Endothelial cell of umbilical vein (primary cell): ENCODE data around the gene DNMT3L. TPM values are rescaled to one million over a fixed set of nuclear protein-coding genes. Genes with fewer than 3 reads are reported as not detected.

Source experiments
- BruUV-seq: library from RNA; stranded (reverse); fragments of 400-500 nt; replicated peaks from 2 replicates; lab custom pipeline; 2021; lab: Mats Ljungman, UMichigan
- CTCF ChIA-PET: fragments of 300-600, 350-600 bp; sonication (Branson Sonifier 250); formaldehyde crosslinking; loops from one replicate; lab custom pipeline; 2021; ENCODE audit warnings: antibody characterized with exemption, inconsistent platforms; lab: Charles Lee
- POLR2A ChIA-PET: fragments of 300-600, 350-600 bp; sonication (Branson Sonifier 250); formaldehyde crosslinking; loops from one replicate; lab custom pipeline; 2021; ENCODE audit warnings: antibody characterized with exemption, inconsistent platforms; lab: Charles Lee
- DNase-seq: peaks from one replicate; pipeline ENCODE4 v3.0.0-alpha.2; 2011; ENCODE audit warnings: low read depth, low spot score
- FAIRE-seq: peaks from 2 replicates; lab custom pipeline; 2011; peaks lifted over from hg19 to GRCh38; lab: Jason Lieb, UNC
- H2AFZ ChIP-seq: 2 replicates; pipeline ENCODE4 v1.6.0; 2012; ENCODE audit warnings: low read depth, low read length, control low read depth, inconsistent platforms
- H3K27ac ChIP-seq: 2 replicates; pipeline ENCODE4 v1.5.1; 2011; ENCODE audit warnings: low read depth, mild to moderate bottlenecking, control low read depth, low read length, moderate library complexity; ENCODE audit not compliant: insufficient read depth
- H3K27me3 ChIP-seq, 2 experiments: 2 replicates each; pipeline versions ENCODE4 v1.6.0 to v1.6.1; 2011; ENCODE audit warnings: low read length in 2 of 2, mixed read lengths in 1 of 2; ENCODE audit not compliant: control insufficient read depth in 2 of 2, insufficient read depth in 2 of 2
- H3K36me3 ChIP-seq, 2 experiments: 2 replicates in 1 of 2; 3 replicates in 1 of 2; pipeline ENCODE4 v1.5.1; 2011; ENCODE audit warnings: low read length in 2 of 2, mild to moderate bottlenecking in 1 of 2, moderate library complexity in 1 of 2; ENCODE audit not compliant: control insufficient read depth in 2 of 2, insufficient read depth in 2 of 2; ENCODE audit errors: extremely low read depth in 1 of 2
- H3K4me1 ChIP-seq: 3 replicates; pipeline ENCODE4 v1.5.1; 2011; ENCODE audit warnings: mild to moderate bottlenecking, low read length; ENCODE audit not compliant: control insufficient read depth, insufficient read depth; ENCODE audit errors: extremely low read depth
- H3K4me2 ChIP-seq: 2 replicates; pipeline ENCODE4 v1.6.1; 2011; ENCODE audit warnings: low read length, control low read depth, mixed read lengths; ENCODE audit not compliant: insufficient read depth
- H3K4me3 ChIP-seq, 3 experiments: fragments of 200-600 bp in 1 of 3; sonication (generic), shearing (Covaris generic) in 1 of 3; replicated peaks in 1 of 3; 2 replicates each; pipeline ENCODE4 v1.5.1; 2011 to 2016; ENCODE audit warnings: control low read depth in 3 of 3, low read length in 3 of 3, mild to moderate bottlenecking in 2 of 3, inconsistent platforms in 1 of 3, low read depth in 1 of 3, moderate library complexity in 1 of 3; ENCODE audit not compliant: insufficient read depth in 1 of 3
- H3K79me2 ChIP-seq: 2 replicates; pipeline ENCODE4 v1.6.0; 2012; ENCODE audit warnings: low read length, inconsistent platforms; ENCODE audit not compliant: control insufficient read depth, insufficient read depth
- H3K9ac ChIP-seq: replicated peaks from 2 replicates; pipeline ENCODE3; 2011; ENCODE audit warnings: low read length, control low read depth; ENCODE audit not compliant: insufficient read depth; ENCODE audit errors: extremely low read depth
- H3K9me1 ChIP-seq: replicated peaks from 3 replicates; pipeline ENCODE4 v1.6.0; 2011; ENCODE audit warnings: mild to moderate bottlenecking, low read length; ENCODE audit not compliant: control insufficient read depth, insufficient read depth; ENCODE audit errors: extremely low read depth
- H3K9me3 ChIP-seq: replicated peaks from 2 replicates; pipeline ENCODE4 v1.5.1; 2012; ENCODE audit warnings: low read length, inconsistent platforms; ENCODE audit not compliant: control insufficient read depth, insufficient read depth
- H4K20me1 ChIP-seq: replicated peaks from 2 replicates; pipeline ENCODE3; 2011; ENCODE audit warnings: mild to moderate bottlenecking, low read length; ENCODE audit not compliant: control insufficient read depth, insufficient read depth; ENCODE audit errors: extremely low read depth
- EZH2 ChIP-seq: IDR thresholded peaks from 2 replicates; pipeline ENCODE4 v1.6.1; 2012; ENCODE audit warnings: borderline replicate concordance, low read depth, mild to moderate bottlenecking, moderate library complexity, low read length, inconsistent platforms; ENCODE audit not compliant: severe bottlenecking
- FOS ChIP-seq: IDR thresholded peaks from 2 replicates; pipeline ENCODE4 v1.6.1; 2011; ENCODE audit warnings: mild to moderate bottlenecking, low read length, moderate library complexity, borderline replicate concordance; ENCODE audit not compliant: insufficient read depth
- GATA2 ChIP-seq: IDR thresholded peaks from 2 replicates; pipeline ENCODE4 v1.7.0; 2011; ENCODE audit warnings: low read depth, mild to moderate bottlenecking, moderate library complexity, mixed read lengths, low read length; ENCODE audit not compliant: insufficient read length, insufficient read depth
- JUN ChIP-seq: IDR thresholded peaks from 2 replicates; pipeline ENCODE4 v1.6.1; 2011; ENCODE audit warnings: borderline replicate concordance, low read depth; ENCODE audit not compliant: insufficient read length, insufficient read depth
- MYC ChIP-seq: IDR thresholded peaks from one replicate; pipeline ENCODE4 v1.6.1; 2011; ENCODE audit warnings: mild to moderate bottlenecking, low read depth, low read length
- POLR2A ChIP-seq: IDR thresholded peaks from 2 replicates; pipeline ENCODE4 v1.6.1; 2012; ENCODE audit warnings: low read depth, mild to moderate bottlenecking, control low read depth, low read length
- POLR2AphosphoS5 ChIP-seq: IDR thresholded peaks from 2 replicates; pipeline ENCODE4 v1.6.1; 2012; ENCODE audit warnings: low read depth, mild to moderate bottlenecking, control low read depth, low read length, moderate library complexity; ENCODE audit not compliant: insufficient read depth
- dilution Hi-C: fragments of 300-500 bp; cut with MboI; formaldehyde crosslinking; loops from one replicate; pipeline ENCODE4 v1.15.0; 2019; ENCODE audit warnings: low sequenced_read_pairs; ENCODE audit not compliant: extremely low pct_ligation_motif_present
- intact Hi-C: fragments of 100-400 bp; cut with micrococcal nuclease; formaldehyde crosslinking; loops from one replicate; pipeline ENCODE4 v1.10.0; 2022
- polyA plus RNA-seq, 4 experiments: library from polyadenylated mRNA; depleted of rRNA in 3 of 4; stranded (reverse) in 3 of 4; unstranded in 1 of 4; fragments of >200 nt; gene quantifications; 2 replicates each; pipeline versions ENCODE4 v1.2.1 to v1.2.3, GENCODE V29; 2011 to 2012; ENCODE audit warnings: missing spikeins in 1 of 4
- total RNA-seq: library from RNA; stranded (reverse); gene quantifications from 2 replicates; pipeline ENCODE4 v1.2.3, GENCODE V29; 2021
- TF ChIP-seq, protein P1 (sequence below): IDR thresholded peaks from 2 replicates; pipeline ENCODE4 v1.6.1; 2011; ENCODE audit not compliant: insufficient read depth, insufficient read length
- TF ChIP-seq, protein P2 (sequence below), 2 donors: IDR thresholded peaks; 1 replicate in 1 of 2; 2 replicates in 1 of 2; pipeline ENCODE4 v1.5.1; 2011; ENCODE audit warnings: low read length in 2 of 2, mild to moderate bottlenecking in 2 of 2, moderate library complexity in 2 of 2, control low read depth in 1 of 2, inconsistent platforms in 1 of 2, low read depth in 1 of 2; ENCODE audit not compliant: insufficient read depth in 1 of 2; ENCODE audit errors: extremely low read depth in 1 of 2

Gene DNMT3L
- total and polyA plus RNA-seq, 2 donors (not counting 3 experiments of a cell fraction or from before 2014, with no cell fraction given) = not detected

DNA sequence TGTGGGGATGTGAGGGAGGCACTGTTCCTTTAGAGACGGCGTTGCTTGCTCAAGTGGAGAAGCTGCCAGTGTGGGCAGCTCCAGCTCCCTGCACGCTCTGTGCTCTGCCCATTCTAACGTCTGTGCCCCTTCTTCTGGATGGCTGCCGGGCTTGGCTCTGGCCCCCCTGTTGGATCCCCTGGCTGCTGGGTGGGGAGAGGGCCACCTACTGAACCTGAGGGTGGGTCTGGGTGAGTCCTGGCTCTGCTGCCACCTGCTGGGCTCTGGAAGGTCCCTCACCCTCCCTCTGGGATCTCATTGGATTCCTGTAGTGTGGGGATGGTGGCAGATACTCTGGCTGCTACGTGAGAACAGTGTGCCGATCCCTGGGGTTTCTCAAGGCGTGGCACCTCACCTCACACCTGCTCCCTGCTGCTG is 43.2 kb upstream of the DNMT3L start:
- Histone ChIP-seq H3K4me1 (peaks cover 20% of the 10 kb centered on the region), H3K27me3 (no peaks in the 10 kb centered on the region), H3K36me3 (peaks cover 0 to 11% of the 10 kb centered on the region in 2 experiments), H3K79me2 (peaks cover 45% of the 10 kb centered on the region), H3K9me1 (no peaks in the 10 kb centered on the region), H4K20me1 (no peaks in the 10 kb centered on the region), H3K9ac (no peak overlapping the region), H3K9me3 (no peaks in the 10 kb centered on the region), H3K27ac (peak overlapping the region; percentile 35), H3K4me2 (no peak overlapping the region), H3K4me3 (no peak overlapping the region), H2AFZ (no peak overlapping the region)
- ChIA-PET POLR2A (no interaction called here), CTCF (interaction anchor here (1.2 to 2.4 kb wide), 4 partner anchors 10 to 488 kb away, joined by 3 to 7 read pairs (median 5); no protein-coding TSS in a partner anchor)
- DNase-seq (peak; percentile 53), FAIRE-seq (peak; percentile 79)
- no TSS peak for BruUV-seq
- TF ChIP-seq, protein P1, sequence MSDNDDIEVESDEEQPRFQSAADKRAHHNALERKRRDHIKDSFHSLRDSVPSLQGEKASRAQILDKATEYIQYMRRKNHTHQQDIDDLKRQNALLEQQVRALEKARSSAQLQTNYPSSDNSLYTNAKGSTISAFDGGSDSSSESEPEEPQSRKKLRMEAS = no peak
- TF ChIP-seq, protein P2, sequence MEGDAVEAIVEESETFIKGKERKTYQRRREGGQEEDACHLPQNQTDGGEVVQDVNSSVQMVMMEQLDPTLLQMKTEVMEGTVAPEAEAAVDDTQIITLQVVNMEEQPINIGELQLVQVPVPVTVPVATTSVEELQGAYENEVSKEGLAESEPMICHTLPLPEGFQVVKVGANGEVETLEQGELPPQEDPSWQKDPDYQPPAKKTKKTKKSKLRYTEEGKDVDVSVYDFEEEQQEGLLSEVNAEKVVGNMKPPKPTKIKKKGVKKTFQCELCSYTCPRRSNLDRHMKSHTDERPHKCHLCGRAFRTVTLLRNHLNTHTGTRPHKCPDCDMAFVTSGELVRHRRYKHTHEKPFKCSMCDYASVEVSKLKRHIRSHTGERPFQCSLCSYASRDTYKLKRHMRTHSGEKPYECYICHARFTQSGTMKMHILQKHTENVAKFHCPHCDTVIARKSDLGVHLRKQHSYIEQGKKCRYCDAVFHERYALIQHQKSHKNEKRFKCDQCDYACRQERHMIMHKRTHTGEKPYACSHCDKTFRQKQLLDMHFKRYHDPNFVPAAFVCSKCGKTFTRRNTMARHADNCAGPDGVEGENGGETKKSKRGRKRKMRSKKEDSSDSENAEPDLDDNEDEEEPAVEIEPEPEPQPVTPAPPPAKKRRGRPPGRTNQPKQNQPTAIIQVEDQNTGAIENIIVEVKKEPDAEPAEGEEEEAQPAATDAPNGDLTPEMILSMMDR (IDR thresholded peaks at IDR 0.05; ENCODE audit: extremely low read depth in 1 of 2, insufficient read depth in 1 of 2, low read depth in 1 of 2, low read length in 2 of 2) = peak; percentile 74 to 88
- TF ChIP-seq FOS = no peak
- dilution Hi-C loops (no loop called here), intact Hi-C loops (no loop called here)

DNA sequence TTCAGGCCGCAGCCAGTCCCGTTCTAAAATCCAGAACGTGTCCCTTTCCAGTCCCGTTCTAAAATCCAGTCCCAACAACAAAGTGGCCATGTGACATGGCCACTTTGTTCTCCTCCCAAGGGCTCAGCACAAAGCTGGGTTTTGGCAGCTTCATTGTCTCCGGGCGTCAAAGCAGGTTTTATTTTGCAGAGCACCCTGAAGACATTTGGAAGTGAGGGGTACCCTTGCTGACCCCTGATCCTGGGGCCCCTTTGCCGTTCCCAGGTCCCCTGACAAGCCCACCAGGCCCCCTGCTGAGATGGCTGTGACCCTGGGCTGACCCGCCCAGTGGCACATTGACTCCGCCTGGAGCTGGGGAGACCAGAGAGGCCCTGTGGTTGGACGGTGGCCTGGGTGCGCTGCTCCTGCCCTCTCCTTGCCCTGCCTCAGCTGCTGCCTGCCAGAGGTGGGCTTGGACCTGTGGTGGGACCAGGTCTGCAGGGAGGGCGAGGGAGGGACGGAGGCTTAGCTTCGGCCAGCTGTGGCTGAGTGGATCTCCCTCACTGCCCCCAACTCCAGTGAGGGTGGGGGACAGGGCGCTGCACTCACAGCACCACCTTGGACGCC is 42.4 kb upstream of the DNMT3L start:
- intact Hi-C loops = no loop called here
- no TSS peak for BruUV-seq
- no peaks in the 10 kb centered on the region for H3K9me3 ChIP-seq
- H3K27ac ChIP-seq = no peak overlapping the region
- no peak overlapping the region for H3K9ac ChIP-seq
- TF ChIP-seq, protein P1 = no peak
- TF ChIP-seq EZH2 (no peak), MYC (no peak), POLR2A (no peak), FOS (no peak), POLR2AphosphoS5 (no peak), GATA2 (no peak), JUN (no peak)
- TF ChIP-seq, protein P2 (IDR thresholded peaks at IDR 0.05; ENCODE audit: extremely low read depth in 1 of 2, insufficient read depth in 1 of 2, low read depth in 1 of 2, low read length in 2 of 2) = no peak
- ChIA-PET POLR2A (no interaction called here), CTCF (interaction anchor here (1.2 to 2.4 kb wide), 4 partner anchors 9 to 489 kb away, joined by 3 to 7 read pairs (median 5); no protein-coding TSS in a partner anchor)
- no peaks in the 10 kb centered on the region for H4K20me1 ChIP-seq
- no peak overlapping the region for H3K4me3 ChIP-seq
- FAIRE-seq = no peak
- DNase-seq = no peak
- peaks cover 45% of the 10 kb centered on the region for H3K79me2 ChIP-seq
- peaks cover 25% of the 10 kb centered on the region for H3K4me1 ChIP-seq
- dilution Hi-C loops = no loop called here
- no peak overlapping the region for H2AFZ ChIP-seq
- no peak overlapping the region for H3K4me2 ChIP-seq
- no peaks in the 10 kb centered on the region for H3K9me1 ChIP-seq
- H3K27me3 ChIP-seq = no peaks in the 10 kb centered on the region
- H3K36me3 ChIP-seq = peaks cover 0 to 8% of the 10 kb centered on the region in 2 experiments
